HG03280 (cell line): ENCODE data around the gene NUDT4B.
"Not testable (repeated sequence)": the region's sequence is repeated elsewhere in the genome, so short reads cannot be mapped to it uniquely, and the experiment has no call there.

Experiments
- ATAC-seq: cut with Tn5 transposase; IDR thresholded peaks from one replicate; pipeline ENCODE4 v1.9.1; 2021; ENCODE audit warnings: mild to moderate bottlenecking, moderate library complexity; ENCODE audit not compliant: unreplicated experiment

NUDT4B gene

GRCh38 chr1:148748563-148749334, at the start of gene NUDT4B:
Gene NUDT4B (plus strand): TSS chr1:148748774. CDS start chr1:148748953, 179 bp downstream.
- peak; percentile 44 for ATAC-seq

- not testable (repeated sequence) for ATAC-seq
Measured at GRCh38 chr1:148699357-148699756, 49.2 kb upstream of the NUDT4B start.

GRCh38 chr1:148702242-148702641, 46.3 kb upstream of the NUDT4B start:
- not testable (repeated sequence) for ATAC-seq

GRCh38 chr1:148703973-148704591, 44.5 kb upstream of the NUDT4B start:
- not testable (repeated sequence) for ATAC-seq

- not testable (repeated sequence) for ATAC-seq
Measured at GRCh38 chr1:148705316-148705948, 43.1 kb upstream of the NUDT4B start.

GRCh38 chr1:148708779-148709333, 39.7 kb upstream of the NUDT4B start:
- not testable (repeated sequence) for ATAC-seq

- not testable (repeated sequence) for ATAC-seq
Measured at GRCh38 chr1:148710772-148711523, 37.6 kb upstream of the NUDT4B start.

GRCh38 chr1:148712353-148712752, 36.2 kb upstream of the NUDT4B start:
- ATAC-seq = not testable (repeated sequence)

- not testable (repeated sequence) for ATAC-seq
Measured at GRCh38 chr1:148715518-148715917, 33.1 kb upstream of the NUDT4B start.

GRCh38 chr1:148716966-148717520, 31.5 kb upstream of the NUDT4B start:
- not testable (repeated sequence) for ATAC-seq

- not testable (repeated sequence) for ATAC-seq
Measured at GRCh38 chr1:148720918-148721317, 27.7 kb upstream of the NUDT4B start.

- not testable (repeated sequence) for ATAC-seq
Measured at GRCh38 chr1:148722758-148723157, 25.8 kb upstream of the NUDT4B start.

GRCh38 chr1:148723515-148723914, 25.1 kb upstream of the NUDT4B start:
- not testable (repeated sequence) for ATAC-seq

- ATAC-seq = not testable (repeated sequence)
Measured at GRCh38 chr1:148724872-148725271, 23.7 kb upstream of the NUDT4B start.

- ATAC-seq = not testable (repeated sequence)
Measured at GRCh38 chr1:148727862-148728261, 20.7 kb upstream of the NUDT4B start.

GRCh38 chr1:148729128-148729527, 19.4 kb upstream of the NUDT4B start:
- peak; percentile 70 for ATAC-seq

- peak; percentile 2 for ATAC-seq
Measured at GRCh38 chr1:148729541-148729940, 19.0 kb upstream of the NUDT4B start.

GRCh38 chr1:148732277-148732676, 16.3 kb upstream of the NUDT4B start:
- not testable (repeated sequence) for ATAC-seq

GRCh38 chr1:148733585-148734310, 14.8 kb upstream of the NUDT4B start:
- ATAC-seq = peak; percentile 51

- peak; percentile 46 for ATAC-seq
Measured at GRCh38 chr1:148734311-148734662, 14.3 kb upstream of the NUDT4B start.
